PC-9 (cell line): Measurements from ENCODE around the gene MUSTN1.

Source experiments
- CTCF ChIP-seq: fragments of 200-600 bp; sonication (generic); conservative IDR thresholded peaks from 2 replicates; pipeline ENCODE4 v1.6.1; 2017; ENCODE audit warnings: mixed run types, antibody characterized with exemption, mild to moderate bottlenecking, moderate library complexity
- EZH2 ChIP-seq: fragments of 200-600 bp; sonication (generic); IDR thresholded peaks from 2 replicates; pipeline ENCODE4 v1.8.0; 2017; ENCODE audit warnings: antibody characterized with exemption, low read depth

- TF ChIP-seq CTCF (no peak), EZH2 (no peak)
Measured at GRCh38 chr3:52872245-52872644, 37.4 kb upstream of the MUSTN1 start.
